ENCODE results near the gene TAP1.
"Not testable (repeated sequence)": the region's sequence is repeated elsewhere in the genome, so short reads cannot be mapped to it uniquely, and the experiment has no call there.

Gene TAP1

DNA sequence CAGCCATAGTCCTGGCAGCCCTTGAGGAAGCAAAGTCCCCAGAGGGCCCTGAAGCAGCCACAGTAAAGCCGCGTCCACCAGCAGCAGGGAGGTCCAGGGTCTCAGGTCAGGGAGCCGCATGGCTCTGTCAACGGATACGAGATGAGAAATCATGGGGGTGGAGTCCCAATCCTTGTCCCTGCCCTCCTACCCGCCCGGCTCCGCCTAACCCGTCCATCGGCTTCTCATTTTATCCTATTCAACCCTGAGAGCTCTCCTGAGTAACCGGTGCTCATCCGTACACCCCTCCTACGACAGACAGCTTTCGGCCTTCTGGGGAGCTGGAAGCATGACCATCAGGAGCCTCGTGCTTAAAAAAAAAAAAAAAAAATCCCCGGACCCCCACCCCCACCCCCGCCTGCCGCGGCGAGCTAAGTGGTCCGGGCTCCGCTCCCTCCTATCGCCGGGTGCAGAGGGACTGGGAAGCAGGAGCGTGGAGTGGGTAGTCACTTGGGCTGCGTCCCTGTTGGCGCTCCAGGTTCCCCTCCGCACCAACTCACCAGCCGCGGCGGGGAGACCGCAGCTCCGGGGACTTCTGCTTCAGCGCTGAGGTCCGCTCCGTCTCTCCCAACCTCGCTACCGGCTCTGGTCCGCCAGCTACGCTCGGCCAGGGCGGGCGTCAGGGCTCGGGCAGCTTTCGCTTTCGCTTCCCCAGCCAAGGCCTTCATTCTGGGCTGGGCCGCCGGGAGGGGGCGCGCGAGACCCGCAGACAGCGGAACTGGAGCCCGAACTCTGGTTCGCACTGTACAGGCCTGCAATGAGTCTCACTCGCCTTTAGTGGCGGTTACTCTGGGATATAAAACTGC is 15.2 kb downstream of the TAP1 start, which contains the start of gene TAP2:
Gene TAP2 (minus strand): TSS at position 626 of the 845 bp plus-strand sequence. CDS start 506 bp downstream, at position 120.
- DNase-seq: peak; percentile 99

- DNase-seq: peak; percentile 68
Observed at GRCh38 chr6:32837651-32838113, 15.8 kb downstream of the TAP1 start.

GRCh38 chr6:32836873-32837272 is 16.6 kb downstream of the TAP1 start:
- no peak for DNase-seq

GRCh38 chr6:32835167-32835893 is 18.2 kb downstream of the TAP1 start:
- DNase-seq: no peak

DNA sequence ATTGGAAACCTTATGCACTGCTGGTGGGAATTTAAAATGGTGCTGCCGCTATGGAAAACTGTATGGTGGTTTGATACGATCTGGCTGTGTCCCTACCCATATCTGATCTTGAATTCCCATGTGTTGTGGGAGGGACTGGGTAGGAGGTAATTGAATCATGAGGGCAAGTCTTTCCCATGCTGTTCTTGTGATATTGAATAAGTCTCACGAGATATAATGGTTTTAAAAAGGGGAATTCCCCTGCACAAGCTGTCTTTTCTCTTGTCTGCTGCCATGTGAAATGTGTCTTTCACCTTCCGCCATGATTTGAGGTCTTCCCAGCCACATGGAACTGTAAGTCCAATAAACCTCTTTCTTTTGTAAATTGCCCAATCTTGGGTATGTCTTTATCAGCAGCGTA is 19.8 kb downstream of the TAP1 start:
- DNase-seq: no peak

DNA sequence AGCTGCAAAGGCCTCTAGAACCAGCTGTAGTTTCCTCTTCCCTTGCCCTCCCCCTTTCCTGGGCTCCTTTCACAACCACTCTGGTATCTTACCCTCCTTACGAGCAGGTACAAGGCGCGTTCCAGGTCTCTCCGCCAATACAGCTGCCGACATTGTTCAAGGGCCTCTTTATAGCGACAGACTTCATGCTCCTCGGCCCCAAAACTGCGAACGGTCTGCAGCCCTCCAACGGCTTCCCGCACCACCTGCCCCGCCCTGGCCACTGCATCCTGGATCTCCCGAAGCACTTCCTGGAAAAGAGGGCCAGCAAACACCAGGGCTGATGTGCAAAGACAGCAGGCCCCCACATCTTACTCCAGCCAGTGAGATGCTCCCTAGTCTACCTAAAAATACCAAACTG is 21.0 kb downstream of the TAP1 start:
- no peak for DNase-seq

GRCh38 chr6:32830936-32831335 is 22.6 kb downstream of the TAP1 start:
- no peak for DNase-seq

- DNase-seq: no peak
Observed at GRCh38 chr6:32830017-32830416, 23.5 kb downstream of the TAP1 start.

DNA sequence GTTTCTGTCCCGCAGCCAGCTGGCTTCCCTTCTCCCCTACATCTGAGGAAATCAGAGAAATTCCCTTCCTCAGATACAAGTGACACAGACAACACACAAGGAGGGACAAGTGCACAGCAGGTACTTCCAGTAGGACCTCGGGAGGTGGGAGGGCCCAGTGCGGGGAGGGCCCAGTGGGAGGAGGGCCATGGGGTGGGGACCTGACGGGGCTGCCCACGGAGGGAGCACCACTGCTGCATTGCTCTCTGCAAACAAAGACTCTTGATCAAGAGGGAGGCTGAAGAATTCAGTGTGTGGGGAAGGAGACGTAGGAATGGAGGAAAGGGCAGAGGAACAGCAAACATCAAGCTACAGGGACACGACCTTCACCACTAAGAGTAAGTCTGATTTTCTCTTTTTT is 24.0 kb downstream of the TAP1 start:
- no peak for DNase-seq

DNA sequence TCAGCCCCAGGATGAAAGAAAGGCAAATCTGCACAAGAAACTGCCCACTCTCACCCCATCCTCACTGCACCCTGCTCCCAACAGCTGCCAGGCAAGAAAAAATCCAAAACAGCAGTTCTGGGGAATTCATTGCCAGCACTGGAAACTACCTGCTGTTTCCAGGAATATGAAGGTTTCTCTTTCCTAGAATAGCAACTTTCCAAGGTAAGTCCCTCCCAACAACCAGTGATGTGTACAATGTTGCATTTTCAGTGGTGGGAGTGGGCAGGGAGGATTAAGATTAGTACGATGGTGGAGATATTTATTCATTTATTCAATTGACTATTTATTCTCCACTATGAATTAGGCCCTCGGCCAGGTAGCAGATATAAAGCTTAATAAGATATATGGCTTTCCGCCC is 26.5 kb downstream of the TAP1 start:
- DNase-seq: no peak

- DNase-seq: no peak
Observed at GRCh38 chr6:32825966-32826365, 27.5 kb downstream of the TAP1 start.

DNA sequence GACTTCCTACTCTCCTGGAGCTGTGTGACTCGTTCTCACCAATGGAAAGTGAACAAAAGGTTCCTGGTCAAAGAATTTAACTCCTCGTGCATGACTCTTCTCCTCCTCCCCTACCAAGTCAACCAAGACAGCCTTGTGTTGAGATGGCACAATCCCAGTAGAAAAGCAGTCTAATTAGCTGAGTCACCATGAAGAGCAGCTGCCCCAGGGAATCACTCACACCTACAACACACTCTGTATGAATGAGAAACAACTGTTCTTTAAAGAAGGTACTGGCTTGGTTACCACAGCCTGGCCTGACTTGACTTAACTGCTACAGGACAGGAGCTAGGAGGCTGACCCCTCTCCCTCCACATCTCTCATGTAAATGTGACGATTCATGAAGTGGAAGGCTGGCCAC is 33.8 kb downstream of the TAP1 start:
- DNase-seq: no peak

DNA sequence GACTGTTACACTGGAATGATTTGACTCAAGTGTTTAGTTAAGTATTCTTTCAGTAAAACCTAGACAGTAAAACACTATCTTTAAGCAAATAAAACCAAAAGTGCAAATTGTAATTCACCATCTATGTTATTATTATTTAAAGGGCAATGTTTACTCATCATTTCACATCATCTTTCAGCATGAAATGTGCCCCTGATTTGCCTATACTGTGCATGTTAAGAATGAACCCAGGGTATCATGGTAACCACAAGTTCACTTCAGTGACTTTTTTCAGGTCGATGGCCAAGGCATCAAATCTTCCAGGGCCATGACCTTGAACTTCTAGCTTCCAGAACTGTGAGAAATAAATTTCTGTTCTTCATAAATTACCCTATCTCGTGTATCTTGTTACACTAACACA is 34.6 kb downstream of the TAP1 start:
- no peak for DNase-seq

DNA sequence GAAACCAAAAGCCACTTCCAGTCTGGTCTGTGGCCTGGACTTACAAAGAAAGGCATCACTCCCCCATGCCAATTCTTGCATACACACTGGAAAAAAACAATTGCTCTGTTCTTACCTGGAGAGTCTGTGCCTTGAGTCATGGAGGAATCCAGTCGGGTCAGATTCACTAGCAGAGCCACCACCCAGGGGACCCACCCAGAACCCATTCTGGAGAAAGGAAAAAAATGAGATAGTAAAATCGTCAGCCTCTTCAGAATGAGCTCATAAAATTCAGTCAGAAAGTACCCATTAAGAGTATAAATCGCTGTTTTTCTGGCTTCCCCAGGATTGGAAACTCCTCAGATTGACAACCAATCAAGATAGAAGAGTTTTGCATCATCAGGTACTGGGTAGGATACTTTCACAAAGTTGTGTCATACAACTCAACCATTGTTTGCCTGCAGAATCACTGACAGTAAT is 36.7 kb downstream of the TAP1 start, which contains the start of gene HLA-DOB:
Gene HLA-DOB (minus strand): TSS at position 257 of the 459 bp plus-strand sequence. CDS start 51 bp downstream, at position 206.
- DNase-seq: no peak

DNA sequence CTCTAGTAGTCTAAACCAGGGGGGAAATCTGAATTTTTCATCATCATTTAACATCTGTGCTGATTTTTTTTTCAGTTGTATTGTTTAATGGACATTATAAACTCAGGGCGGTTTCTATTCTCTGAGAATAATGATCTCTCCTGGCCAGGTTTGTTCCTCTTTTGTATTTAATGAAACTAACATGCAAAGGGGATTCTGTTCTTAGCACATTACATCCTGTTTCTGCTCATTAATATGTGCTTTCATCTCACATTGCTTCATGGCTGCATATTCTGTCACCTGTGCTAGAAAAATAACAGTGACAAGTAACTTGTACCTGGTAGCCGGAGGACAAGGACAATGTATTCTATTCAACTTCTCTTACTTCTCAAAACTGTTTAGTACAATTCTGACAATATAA is 37.5 kb downstream of the TAP1 start:
- DNase-seq: no peak

- DNase-seq: no peak
Observed at GRCh38 chr6:32815115-32815514, 38.4 kb downstream of the TAP1 start.

- DNase-seq: no peak
Observed at GRCh38 chr6:32814145-32814544, 39.4 kb downstream of the TAP1 start.

GRCh38 chr6:32809171-32809570 is 44.3 kb downstream of the TAP1 start:
- DNase-seq: no peak

DNA sequence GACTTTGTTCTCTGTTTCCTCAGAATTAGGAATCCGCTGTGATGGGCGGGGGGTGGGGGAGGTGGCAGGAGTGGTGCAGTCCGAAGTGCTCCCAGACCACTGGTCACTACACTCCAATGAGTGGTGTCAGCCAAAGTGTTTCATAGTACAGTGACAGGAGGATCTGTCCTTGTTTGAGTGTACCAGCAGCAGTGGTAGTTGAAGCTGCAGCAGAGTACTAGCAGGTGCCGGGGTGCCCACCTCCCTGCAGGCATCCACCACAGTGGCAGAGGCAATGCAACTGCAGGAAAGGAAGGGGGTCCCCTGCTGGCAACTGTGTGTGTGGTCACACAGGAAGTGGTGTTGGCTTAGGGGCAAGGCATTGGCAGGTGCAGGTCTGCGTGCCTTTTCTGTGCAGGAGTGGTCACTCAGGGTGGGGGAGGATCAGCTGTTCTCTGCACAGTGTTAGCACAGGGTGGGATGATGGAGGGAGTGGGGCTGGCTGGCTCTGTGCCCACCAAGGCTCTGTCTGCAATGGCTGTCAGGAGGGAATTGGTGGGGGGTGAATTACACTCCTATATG is 46.4 kb downstream of the TAP1 start:
- DNase-seq: no peak

DNA sequence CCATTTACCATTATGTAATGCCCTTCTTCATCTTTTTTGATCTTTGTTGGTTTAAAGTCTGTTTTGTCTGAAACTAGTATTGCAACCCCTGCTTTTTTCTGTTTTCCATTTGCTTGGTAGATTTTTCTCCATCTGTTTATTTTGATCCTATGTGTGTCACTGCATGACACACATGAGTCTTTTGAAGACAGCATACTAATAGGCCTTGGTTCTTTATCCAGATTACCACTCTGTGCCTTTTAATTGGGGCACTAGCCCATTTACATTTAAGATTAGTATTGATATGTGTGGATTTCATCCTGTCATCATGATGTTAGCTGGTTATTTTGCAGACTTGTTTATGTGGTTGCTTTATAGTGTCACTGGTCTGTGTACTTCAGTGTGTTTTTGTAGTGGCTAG is 48.1 kb downstream of the TAP1 start:
- DNase-seq: not testable (repeated sequence)

DNA sequence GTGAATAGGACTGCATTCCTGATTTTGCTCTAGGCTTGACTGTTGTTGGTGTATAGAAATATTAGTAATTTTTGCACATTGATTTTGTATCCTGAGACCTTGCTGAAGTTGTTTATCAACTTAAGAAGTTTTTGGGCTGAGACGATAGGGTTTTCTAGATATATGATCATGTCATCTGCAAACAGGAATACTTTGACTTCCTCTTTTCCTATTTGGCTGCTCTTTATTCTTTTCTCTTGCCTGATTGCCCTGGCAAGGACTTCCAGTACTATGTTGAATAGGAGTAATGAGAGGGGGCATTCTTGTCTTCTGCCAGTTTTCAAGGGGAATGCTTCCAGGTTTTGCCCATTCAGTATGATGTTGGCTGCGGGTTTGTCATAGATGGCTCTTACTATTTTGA is 50.1 kb downstream of the TAP1 start:
- no peak for DNase-seq

DNA sequence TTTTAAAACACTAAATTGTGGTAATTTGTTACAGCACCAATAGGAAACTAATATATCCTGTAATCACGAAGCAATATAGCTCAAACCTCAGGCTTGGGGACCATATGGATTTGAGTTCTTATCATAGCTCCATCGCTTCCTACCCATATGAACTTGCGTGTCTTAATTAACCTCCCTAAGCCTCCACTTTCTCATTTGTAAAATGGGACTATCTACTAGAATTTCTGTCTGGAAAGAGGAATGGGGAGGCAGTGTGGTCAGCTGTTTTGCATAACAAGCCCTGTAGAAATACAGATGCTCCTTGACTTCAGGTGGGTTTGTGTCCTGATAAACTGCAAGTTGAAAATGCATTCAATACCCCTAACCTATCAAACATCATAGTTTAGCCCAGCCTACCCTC is 53.8 kb downstream of the TAP1 start:
- no peak for DNase-seq

DNA sequence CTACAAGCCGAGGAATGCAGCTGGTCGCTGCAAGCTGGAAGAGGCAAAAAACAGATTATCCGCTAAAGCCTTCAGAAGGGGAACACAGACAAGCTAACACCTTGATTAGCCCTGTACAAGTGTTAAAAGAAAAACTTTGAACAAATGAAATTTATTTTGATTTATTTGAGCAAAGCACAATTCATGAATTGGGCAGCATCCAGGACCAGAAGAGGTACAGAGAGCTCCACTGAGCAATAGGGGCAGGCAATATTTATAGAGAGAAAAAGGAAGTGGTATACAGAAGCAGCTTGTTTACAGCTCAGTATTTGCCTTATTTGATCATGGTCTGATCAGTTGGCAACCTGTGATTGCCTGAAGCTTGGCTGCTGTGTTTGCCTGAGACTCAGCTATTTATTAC is 54.3 kb downstream of the TAP1 start:
- DNase-seq: no peak
